Activated CD4-positive, CD25-positive, alpha-beta regulatory T cell (primary cell): ENCODE results near the gene PKLR.
"Not testable (repeated sequence)": the region's sequence is repeated elsewhere in the genome, so short reads cannot be mapped to it uniquely, and the experiment has no call there.

Experiments used
- DNase-seq, 4 experiments: peaks; one replicate each; lab custom pipeline; 2025; lab: John Stamatoyannopoulos, UW

The PKLR gene

DNA sequence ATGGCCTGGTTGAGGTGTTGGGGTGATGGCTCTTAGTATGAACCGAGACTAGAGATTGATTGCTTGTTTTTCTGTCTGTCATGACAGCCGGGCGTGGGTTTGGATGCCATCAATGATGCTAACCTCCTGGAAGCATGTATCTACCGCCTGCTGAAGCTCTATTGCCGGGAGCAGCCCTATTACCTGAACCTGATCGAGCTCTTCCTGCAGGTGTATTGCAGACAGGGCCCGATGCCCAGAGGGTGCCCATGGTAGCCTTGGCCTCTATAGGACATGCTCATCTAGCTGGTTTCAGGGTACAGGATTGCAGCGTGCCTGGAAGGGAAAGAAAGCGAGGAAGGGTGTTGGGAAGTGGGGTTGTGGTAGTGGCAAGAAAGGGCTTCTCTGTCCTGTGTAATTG, 16.8 kb upstream of the PKLR start:
- no peak for DNase-seq

DNA sequence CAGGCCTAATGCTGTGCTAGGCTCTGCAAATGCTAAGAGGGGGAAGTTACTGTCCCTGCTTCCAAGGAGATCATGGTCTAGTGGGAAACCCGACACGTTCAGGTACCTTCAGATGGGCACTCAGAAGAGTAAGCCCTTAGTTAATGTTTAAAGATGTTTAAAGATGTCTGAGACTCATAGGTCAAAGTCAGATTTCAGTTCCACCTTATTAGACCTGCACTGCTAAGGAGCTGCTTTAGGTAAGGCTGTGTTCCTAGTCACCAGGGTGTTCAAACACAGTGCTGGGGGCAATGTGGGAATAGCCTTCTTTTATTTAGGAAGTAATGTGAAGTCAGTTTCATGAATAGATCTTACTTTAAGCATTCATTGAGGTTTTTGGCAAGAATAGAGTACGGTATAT, 15.7 kb upstream of the PKLR start:
- no peak for DNase-seq

DNA sequence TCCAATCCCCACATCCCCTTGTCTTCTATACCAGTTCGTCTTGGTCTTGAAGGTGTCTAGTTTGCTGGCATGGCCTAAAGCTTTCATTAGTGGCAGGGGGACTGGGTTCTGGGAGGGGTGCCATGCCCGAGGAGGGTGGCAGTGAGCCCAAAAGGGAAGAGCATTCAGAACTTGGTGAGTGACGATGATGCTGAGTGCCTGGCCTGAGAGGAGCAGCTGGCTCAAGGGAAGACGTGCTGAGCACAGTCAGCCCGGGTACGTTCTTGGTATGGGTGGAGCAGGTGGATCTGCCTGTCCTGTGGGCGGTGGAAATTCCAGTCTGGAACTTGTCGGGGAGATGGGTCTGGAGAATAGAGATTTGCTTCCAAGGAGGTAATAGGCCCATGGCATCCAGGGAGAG, 12.0 kb upstream of the PKLR start:
- no peak for DNase-seq

GRCh38 chr1:155309423-155310021, 8.3 kb upstream of the PKLR start:
- no peak for DNase-seq

DNA sequence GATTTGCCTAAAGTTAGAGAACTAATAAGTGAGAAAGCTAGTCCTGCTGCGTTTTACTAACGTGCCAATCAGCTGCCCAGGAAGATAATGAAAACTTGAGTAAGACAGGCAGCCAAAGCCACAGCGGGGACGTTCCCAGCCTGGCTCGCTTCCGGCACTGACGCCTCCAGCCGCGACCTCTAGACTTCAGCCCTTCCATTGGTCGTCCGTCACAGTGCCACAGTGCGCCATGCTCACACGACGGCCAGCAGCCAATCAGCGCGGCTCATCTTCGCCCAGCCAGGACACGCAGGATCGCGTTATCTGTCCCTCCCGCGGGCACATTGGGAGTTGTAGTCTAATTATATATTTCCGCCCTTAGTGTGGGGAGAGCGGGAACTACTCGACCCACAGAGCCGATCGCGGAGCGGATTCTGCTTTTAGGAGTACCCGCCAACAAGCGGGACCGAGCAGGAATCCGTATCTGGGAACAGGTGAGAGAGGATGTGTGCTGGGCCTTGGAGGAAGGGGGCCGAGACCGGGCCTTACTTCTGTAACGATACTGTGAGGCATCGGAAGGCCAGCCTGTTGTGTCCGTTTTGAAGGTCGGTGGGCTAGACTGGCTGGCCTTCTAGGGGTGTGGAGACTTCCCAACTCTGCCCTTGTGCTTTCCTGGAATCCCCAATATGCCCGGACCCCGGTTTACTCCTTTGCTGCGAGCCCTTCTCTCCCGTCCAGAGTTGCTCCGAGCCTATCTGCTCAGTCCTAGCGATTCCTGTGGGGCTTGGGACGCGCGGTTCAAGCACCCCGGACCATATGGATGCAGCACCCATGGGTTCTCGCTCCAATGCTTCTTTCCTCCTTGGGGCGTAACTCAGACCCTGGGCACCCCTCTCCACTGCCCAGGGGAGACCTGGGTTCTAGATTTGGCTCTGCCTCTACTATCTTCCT, 7.5 kb upstream of the PKLR start, which contains the start of gene FDPS:
TSS of gene FDPS (plus strand) at position 374 of the 930 bp plus-strand sequence. CDS start 924 bp downstream, outside the sequence.
- peak; percentile 87 to 92 (median 90) for DNase-seq

DNA sequence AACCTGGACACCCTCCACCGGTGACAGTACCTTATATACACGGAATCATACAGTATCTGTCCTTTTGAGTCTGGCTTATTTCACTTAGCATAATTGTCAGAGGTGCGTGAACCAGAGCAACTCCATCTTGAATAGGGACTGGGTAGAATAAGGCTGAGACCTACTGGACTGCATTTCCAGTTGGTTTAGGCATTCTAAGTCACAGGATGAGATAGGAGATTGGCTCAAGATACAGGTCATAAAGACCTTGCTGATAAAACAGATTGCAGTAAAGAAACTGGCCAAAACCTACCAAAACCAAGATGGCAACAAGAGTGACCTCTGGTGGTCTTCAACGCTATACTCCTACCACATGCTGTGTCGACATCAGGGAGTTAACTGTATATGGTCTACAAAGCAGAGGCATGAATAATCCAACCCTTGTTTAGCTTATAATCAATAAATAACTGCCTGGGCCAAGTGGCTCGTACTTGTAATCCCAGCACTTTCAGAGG, 6.1 kb upstream of the PKLR start:
- DNase-seq = no peak

DNA sequence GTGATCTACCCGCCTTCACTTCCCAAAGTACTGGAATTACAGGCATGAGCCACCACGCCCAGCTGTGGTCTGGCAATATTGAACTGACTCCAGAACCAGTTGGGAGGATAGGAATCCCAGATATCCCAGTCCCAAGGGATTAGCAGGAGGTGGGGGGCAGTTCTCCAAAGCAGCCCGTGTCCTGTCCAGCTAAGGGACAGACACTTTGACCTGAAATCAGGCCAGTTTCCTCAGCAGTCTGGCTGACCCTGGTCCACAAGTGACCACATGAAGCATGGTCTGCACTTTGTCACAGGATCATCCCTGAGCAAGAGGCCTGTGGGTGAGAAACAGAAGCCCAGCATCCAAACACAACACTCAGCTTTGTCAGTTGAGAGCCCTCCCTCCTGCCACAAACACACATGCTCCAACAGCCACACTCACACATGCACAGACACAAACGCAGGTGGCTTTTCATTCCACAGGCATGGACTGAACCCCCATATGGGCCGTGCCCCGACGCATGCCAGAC, 4.7 kb upstream of the PKLR start:
- DNase-seq = no peak

DNA sequence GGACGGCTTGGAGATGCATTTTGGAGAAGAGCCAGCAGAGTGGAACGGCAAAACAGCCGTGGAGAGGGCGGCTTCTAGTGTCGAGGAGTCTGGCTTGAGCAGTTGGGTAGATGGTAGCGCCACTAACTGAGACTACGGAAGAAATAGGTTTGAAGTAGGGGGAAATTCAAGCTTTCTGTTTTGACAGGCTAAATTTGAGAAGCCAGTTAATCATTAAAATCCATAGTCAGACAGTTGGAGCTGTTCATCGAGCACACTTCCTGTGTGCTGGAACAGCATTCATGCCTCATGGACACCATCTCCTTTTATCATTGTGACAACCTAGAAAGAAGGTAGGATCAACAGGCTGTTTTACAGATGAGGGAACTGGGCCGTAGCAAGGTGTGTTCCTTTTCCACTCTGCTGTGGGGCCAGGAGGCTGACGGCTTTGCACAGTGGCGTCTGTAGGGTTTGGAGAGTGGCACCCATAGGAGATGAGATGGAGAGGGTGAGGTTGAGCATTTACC, 3.4 kb upstream of the PKLR start:
- DNase-seq = no peak

- DNase-seq = no peak
Measured at GRCh38 chr1:155300553-155301329, 497 bp downstream of the PKLR start.

- DNase-seq = no peak
Measured at GRCh38 chr1:155300024-155300423, 1.2 kb downstream of the PKLR start.

GRCh38 chr1:155297384-155297783, 3.9 kb downstream of the PKLR start:
- no peak for DNase-seq

- no peak for DNase-seq
Measured at GRCh38 chr1:155296661-155297060, 4.6 kb downstream of the PKLR start.

GRCh38 chr1:155295942-155296267, 5.3 kb downstream of the PKLR start:
- no peak for DNase-seq

DNA sequence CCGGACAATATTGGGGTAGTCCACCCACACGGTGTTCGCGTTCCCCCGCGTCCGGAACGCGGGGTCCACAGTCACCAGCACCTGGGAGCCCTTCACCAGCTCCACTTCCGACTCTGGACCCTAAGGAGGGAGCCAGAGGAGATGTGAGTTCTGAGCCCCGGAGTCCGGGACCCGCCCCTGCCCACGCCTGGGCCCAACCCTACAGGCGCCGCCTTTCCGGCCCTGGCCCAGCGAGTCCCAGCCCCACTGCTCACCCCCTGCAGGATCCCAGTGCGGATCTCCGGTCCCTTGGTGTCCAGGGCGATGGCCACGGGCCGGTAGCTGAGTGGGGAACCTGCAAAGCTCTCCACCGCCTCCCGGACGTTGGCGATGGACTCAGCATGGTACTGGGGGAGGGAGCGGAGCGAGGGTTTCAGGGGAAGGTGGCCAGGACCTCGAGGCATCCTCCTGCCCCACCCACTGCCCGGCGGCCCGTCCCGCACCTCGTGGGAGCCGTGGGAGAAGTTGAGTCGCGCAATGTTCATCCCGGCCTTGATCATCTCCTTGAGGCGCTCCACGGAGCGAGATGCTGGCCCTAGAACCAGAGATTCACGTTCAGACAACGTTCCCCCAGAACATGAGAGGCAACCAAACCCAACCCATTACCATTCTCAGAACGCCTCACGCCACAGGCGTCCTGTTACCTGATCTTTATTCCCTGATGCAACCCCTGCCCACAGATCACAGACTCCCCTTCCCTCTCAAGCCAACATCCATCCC, 5.9 kb downstream of the PKLR start:
- DNase-seq = no peak

DNA sequence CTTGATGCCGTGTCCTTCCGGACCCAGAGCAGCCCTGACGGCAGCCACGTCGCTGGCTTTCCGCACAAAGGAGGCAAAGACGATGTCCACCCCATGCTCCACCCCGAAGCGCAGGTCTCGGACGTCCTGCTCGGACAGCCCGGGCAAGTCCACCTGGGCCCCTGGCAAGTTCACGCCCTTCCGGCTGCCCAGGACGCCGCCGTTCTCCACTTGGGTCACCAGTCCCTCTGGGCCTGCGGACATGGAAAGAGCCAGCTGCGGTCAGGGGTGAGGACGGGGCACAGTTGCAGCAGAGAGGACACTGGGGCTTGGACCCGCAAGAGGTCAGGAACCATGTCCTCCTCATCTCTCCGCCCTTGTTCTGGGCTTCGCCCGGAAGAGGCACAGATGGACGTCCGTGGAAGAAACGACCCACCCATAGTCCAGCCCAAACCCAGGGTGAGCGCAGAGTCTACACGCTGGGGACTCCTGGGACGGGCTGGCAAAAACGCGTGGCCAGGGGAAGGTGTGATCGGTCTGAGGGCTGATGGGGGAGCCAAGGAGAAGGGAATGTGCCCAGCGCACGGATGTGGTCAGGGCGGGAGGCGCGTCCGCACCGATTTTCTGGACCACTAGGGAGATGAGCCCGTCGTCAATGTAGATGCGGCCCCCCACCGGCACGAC, 6.6 kb downstream of the PKLR start:
- DNase-seq = no peak

DNA sequence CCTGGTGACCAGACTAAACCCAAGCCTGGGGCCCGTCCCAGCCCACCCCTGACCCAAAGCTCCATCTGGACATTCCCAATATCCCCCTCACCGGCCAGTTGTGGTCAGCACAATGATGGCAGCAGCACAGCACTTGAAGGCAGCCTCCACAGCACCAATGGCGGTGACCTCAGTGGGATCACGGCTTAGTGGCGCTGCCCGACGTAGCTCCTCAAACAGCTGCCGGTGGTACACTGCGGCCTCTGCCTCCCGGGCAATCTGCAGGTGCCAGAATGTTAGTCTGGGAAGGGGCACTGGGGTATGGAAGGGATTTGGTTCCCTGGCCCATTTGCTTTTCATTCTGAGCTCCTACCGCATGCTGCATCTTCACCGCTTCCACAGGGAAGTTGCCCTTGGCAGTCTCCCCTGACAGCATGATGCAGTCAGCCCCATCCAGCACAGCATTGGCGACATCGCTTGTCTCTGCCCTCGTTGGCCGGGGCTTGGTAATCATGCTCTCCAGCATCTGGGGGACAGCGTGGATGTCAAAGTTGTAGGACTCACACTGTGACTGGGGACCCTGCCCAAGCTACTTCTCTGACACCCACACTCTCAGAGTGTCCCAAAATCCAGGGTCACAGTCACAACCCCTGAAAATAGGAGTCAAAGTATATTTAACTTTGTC, 8.0 kb downstream of the PKLR start:
- DNase-seq = no peak

GRCh38 chr1:155291006-155291405, 10.2 kb downstream of the PKLR start:
- DNase-seq = not testable (repeated sequence)

DNA sequence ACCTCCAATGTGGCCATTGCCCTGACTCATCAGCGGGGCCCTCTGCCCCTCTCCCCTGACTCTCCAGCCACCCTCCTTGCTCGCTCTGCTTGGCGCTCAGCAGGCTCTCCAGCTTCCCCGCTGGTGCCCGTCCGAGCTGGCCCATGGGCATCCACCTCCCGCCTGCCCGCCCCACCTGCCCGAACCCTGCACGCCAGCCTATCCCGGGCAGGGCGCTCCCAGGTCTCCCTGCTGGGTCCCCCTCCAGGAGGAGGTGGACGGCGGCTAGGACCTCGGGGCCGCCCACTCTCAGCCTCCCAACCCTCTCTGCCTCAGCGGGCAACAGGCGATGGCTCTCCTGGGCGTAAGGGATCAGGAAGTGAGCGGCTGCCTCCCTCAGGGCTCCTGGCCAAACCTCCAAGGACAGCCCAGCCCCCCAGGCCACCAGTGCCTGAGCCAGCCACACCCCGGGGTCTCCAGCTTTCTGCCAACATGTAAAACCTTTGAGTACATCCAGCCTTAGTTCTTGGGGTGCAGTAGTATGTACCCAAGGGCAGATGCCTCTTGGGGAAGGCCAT, 13.2 kb downstream of the PKLR start:
- DNase-seq = no peak

- no peak for DNase-seq
Measured at GRCh38 chr1:155286544-155286943, 14.7 kb downstream of the PKLR start.

GRCh38 chr1:155285631-155286044, 15.6 kb downstream of the PKLR start:
- DNase-seq = no peak
